Measurements from ENCODE around the gene TMEM244.

The TMEM244 gene

GRCh38 chr6:129867403-129867802, 6.3 kb upstream of the TMEM244 start:
- Histone ChIP-seq H3K9me3 (ENCODE audit: control extremely low read depth in 1 of 5, control insufficient read depth in 4 of 5, insufficient read depth in 2 of 5, low read depth in 1 of 5, low read length in 4 of 5) (peaks cover 0 to 3% (median 0%) of the 10 kb centered on the region in 5 experiments), H3K27me3 (replicated peaks in 2 of 5; ENCODE audit: control insufficient read depth in 4 of 5, insufficient read depth in 5 of 5, low read length in 4 of 5) (no peaks in the 10 kb centered on the region), H3K4me1 (ENCODE audit: control extremely low read depth in 1 of 4, control insufficient read depth in 4 of 4, insufficient read depth in 4 of 4, low read length in 3 of 4) (no peaks in the 10 kb centered on the region), H3K27ac (ENCODE audit: insufficient read depth in 1 of 2, low read depth in 1 of 2, low read length in 2 of 2, poor library complexity in 1 of 2, severe bottlenecking in 2 of 2) (no peak overlapping the region), H3K4me3 (ENCODE audit: control insufficient read depth in 1 of 7, extremely low read depth in 1 of 7, insufficient read depth in 4 of 7, low read depth in 2 of 7, low read length in 6 of 7) (no peak overlapping the region), H3K36me3 (ENCODE audit: control insufficient read depth in 4 of 4, insufficient read depth in 4 of 4, low read length in 3 of 4) (no peaks in the 10 kb centered on the region)
- no peak for DNase-seq
- ChIA-PET CTCF (interaction anchor here (1.2 kb wide), 1 partner anchor 28 kb away, joined by 4 read pairs; no protein-coding TSS in a partner anchor), POLR2A (no interaction called here)

- Histone ChIP-seq H3K27ac (ENCODE audit: insufficient read depth in 1 of 2, low read depth in 1 of 2, low read length in 2 of 2, poor library complexity in 1 of 2, severe bottlenecking in 2 of 2) (no peak overlapping the region), H3K36me3 (ENCODE audit: control insufficient read depth in 4 of 4, insufficient read depth in 4 of 4, low read length in 3 of 4) (no peaks in the 10 kb centered on the region), H3K27me3 (replicated peaks in 2 of 5; ENCODE audit: control insufficient read depth in 4 of 5, insufficient read depth in 5 of 5, low read length in 4 of 5) (no peaks in the 10 kb centered on the region), H3K4me1 (ENCODE audit: control extremely low read depth in 1 of 4, control insufficient read depth in 4 of 4, insufficient read depth in 4 of 4, low read length in 3 of 4) (no peaks in the 10 kb centered on the region), H3K9me3 (ENCODE audit: control extremely low read depth in 1 of 5, control insufficient read depth in 4 of 5, insufficient read depth in 2 of 5, low read depth in 1 of 5, low read length in 4 of 5) (peaks cover 0 to 3% (median 0%) of the 10 kb centered on the region in 5 experiments), H3K4me3 (ENCODE audit: control insufficient read depth in 1 of 7, extremely low read depth in 1 of 7, insufficient read depth in 4 of 7, low read depth in 2 of 7, low read length in 6 of 7) (no peak overlapping the region)
- DNase-seq: no peak
- ChIA-PET POLR2A (no interaction called here), CTCF (no interaction called here)
- WGBS (ENCODE audit: insufficient coverage): 100% methylated on average over 1 of the region's 2 CpGs
These were observed 5.6 kb upstream of the TMEM244 start for GRCh38 chr6:129866688-129867087.

GRCh38 chr6:129866256-129866655, 5.1 kb upstream of the TMEM244 start:
- ChIA-PET CTCF (no interaction called here), POLR2A (no interaction called here)
- DNase-seq: no peak
- H3K36me3 ChIP-seq (ENCODE audit: control insufficient read depth in 4 of 4, insufficient read depth in 4 of 4, low read length in 3 of 4): no peaks in the 10 kb centered on the region
- 88% methylated on average over 1 of the region's 1 CpG for WGBS (ENCODE audit: insufficient coverage)
- no peaks in the 10 kb centered on the region for H3K4me1 ChIP-seq (ENCODE audit: control extremely low read depth in 1 of 4, control insufficient read depth in 4 of 4, insufficient read depth in 4 of 4, low read length in 3 of 4)
- no peak overlapping the region for H3K27ac ChIP-seq (ENCODE audit: insufficient read depth in 1 of 2, low read depth in 1 of 2, low read length in 2 of 2, poor library complexity in 1 of 2, severe bottlenecking in 2 of 2)
- peaks cover 0 to 3% (median 0%) of the 10 kb centered on the region in 5 experiments for H3K9me3 ChIP-seq (ENCODE audit: control extremely low read depth in 1 of 5, control insufficient read depth in 4 of 5, insufficient read depth in 2 of 5, low read depth in 1 of 5, low read length in 4 of 5)
- H3K4me3 ChIP-seq (ENCODE audit: control insufficient read depth in 1 of 7, extremely low read depth in 1 of 7, insufficient read depth in 4 of 7, low read depth in 2 of 7, low read length in 6 of 7): no peak overlapping the region
- H3K27me3 ChIP-seq (replicated peaks in 2 of 5; ENCODE audit: control insufficient read depth in 4 of 5, insufficient read depth in 5 of 5, low read length in 4 of 5): no peaks in the 10 kb centered on the region

- no peaks in the 10 kb centered on the region for H3K27me3 ChIP-seq (replicated peaks in 2 of 5; ENCODE audit: control insufficient read depth in 4 of 5, insufficient read depth in 5 of 5, low read length in 4 of 5)
- peaks cover 0 to 3% (median 0%) of the 10 kb centered on the region in 5 experiments for H3K9me3 ChIP-seq (ENCODE audit: control extremely low read depth in 1 of 5, control insufficient read depth in 4 of 5, insufficient read depth in 2 of 5, low read depth in 1 of 5, low read length in 4 of 5)
- 100% methylated on average over 3 of the region's 4 CpGs for WGBS (ENCODE audit: insufficient coverage)
- no peaks in the 10 kb centered on the region for H3K36me3 ChIP-seq (ENCODE audit: control insufficient read depth in 4 of 4, insufficient read depth in 4 of 4, low read length in 3 of 4)
- DNase-seq: no peak
- ChIA-PET CTCF (no interaction called here), POLR2A (no interaction called here)
- no peak overlapping the region for H3K4me3 ChIP-seq (ENCODE audit: control insufficient read depth in 1 of 7, extremely low read depth in 1 of 7, insufficient read depth in 4 of 7, low read depth in 2 of 7, low read length in 6 of 7)
- no peaks in the 10 kb centered on the region for H3K4me1 ChIP-seq (ENCODE audit: control extremely low read depth in 1 of 4, control insufficient read depth in 4 of 4, insufficient read depth in 4 of 4, low read length in 3 of 4)
- no peak overlapping the region for H3K27ac ChIP-seq (ENCODE audit: insufficient read depth in 1 of 2, low read depth in 1 of 2, low read length in 2 of 2, poor library complexity in 1 of 2, severe bottlenecking in 2 of 2)
These were observed 3.9 kb upstream of the TMEM244 start for GRCh38 chr6:129865013-129865412.

- Histone ChIP-seq H3K9me3 (ENCODE audit: control extremely low read depth in 1 of 5, control insufficient read depth in 4 of 5, insufficient read depth in 2 of 5, low read depth in 1 of 5, low read length in 4 of 5) (peaks cover 0 to 3% (median 0%) of the 10 kb centered on the region in 5 experiments), H3K4me1 (ENCODE audit: control extremely low read depth in 1 of 4, control insufficient read depth in 4 of 4, insufficient read depth in 4 of 4, low read length in 3 of 4) (no peaks in the 10 kb centered on the region), H3K27me3 (replicated peaks in 2 of 5; ENCODE audit: control insufficient read depth in 4 of 5, insufficient read depth in 5 of 5, low read length in 4 of 5) (no peaks in the 10 kb centered on the region), H3K27ac (ENCODE audit: insufficient read depth in 1 of 2, low read depth in 1 of 2, low read length in 2 of 2, poor library complexity in 1 of 2, severe bottlenecking in 2 of 2) (no peak overlapping the region), H3K36me3 (ENCODE audit: control insufficient read depth in 4 of 4, insufficient read depth in 4 of 4, low read length in 3 of 4) (no peaks in the 10 kb centered on the region), H3K4me3 (ENCODE audit: control insufficient read depth in 1 of 7, extremely low read depth in 1 of 7, insufficient read depth in 4 of 7, low read depth in 2 of 7, low read length in 6 of 7) (no peak overlapping the region)
- DNase-seq: no peak
- 97% methylated on average over 3 of the region's 6 CpGs for WGBS (ENCODE audit: insufficient coverage)
- POLR2A ChIA-PET: no interaction called here
- CTCF ChIA-PET: no interaction called here
These were observed 2.5 kb upstream of the TMEM244 start for GRCh38 chr6:129863664-129864063.

GRCh38 chr6:129859524-129859923, 1.6 kb downstream of the TMEM244 start:
- ChIA-PET POLR2A (no interaction called here), CTCF (interaction anchor here (1.5 kb wide), 1 partner anchor 14 kb away, joined by 3 read pairs; no protein-coding TSS in a partner anchor)
- 100% methylated on average over 1 of the region's 2 CpGs for WGBS (ENCODE audit: insufficient coverage)
- Histone ChIP-seq H3K27ac (ENCODE audit: insufficient read depth in 1 of 2, low read depth in 1 of 2, low read length in 2 of 2, poor library complexity in 1 of 2, severe bottlenecking in 2 of 2) (no peak overlapping the region), H3K36me3 (ENCODE audit: control insufficient read depth in 4 of 4, insufficient read depth in 4 of 4, low read length in 3 of 4) (no peaks in the 10 kb centered on the region), H3K4me1 (ENCODE audit: control extremely low read depth in 1 of 4, control insufficient read depth in 4 of 4, insufficient read depth in 4 of 4, low read length in 3 of 4) (no peaks in the 10 kb centered on the region), H3K9me3 (ENCODE audit: control extremely low read depth in 1 of 5, control insufficient read depth in 4 of 5, insufficient read depth in 2 of 5, low read depth in 1 of 5, low read length in 4 of 5) (no peaks in the 10 kb centered on the region), H3K4me3 (ENCODE audit: control insufficient read depth in 1 of 7, extremely low read depth in 1 of 7, insufficient read depth in 4 of 7, low read depth in 2 of 7, low read length in 6 of 7) (no peak overlapping the region), H3K27me3 (replicated peaks in 2 of 5; ENCODE audit: control insufficient read depth in 4 of 5, insufficient read depth in 5 of 5, low read length in 4 of 5) (no peaks in the 10 kb centered on the region)
- DNase-seq: no peak

GRCh38 chr6:129857838-129858237, 3.3 kb downstream of the TMEM244 start:
- Histone ChIP-seq H3K27me3 (replicated peaks in 2 of 5; ENCODE audit: control insufficient read depth in 4 of 5, insufficient read depth in 5 of 5, low read length in 4 of 5) (no peaks in the 10 kb centered on the region), H3K9me3 (ENCODE audit: control extremely low read depth in 1 of 5, control insufficient read depth in 4 of 5, insufficient read depth in 2 of 5, low read depth in 1 of 5, low read length in 4 of 5) (no peaks in the 10 kb centered on the region), H3K4me1 (ENCODE audit: control extremely low read depth in 1 of 4, control insufficient read depth in 4 of 4, insufficient read depth in 4 of 4, low read length in 3 of 4) (no peaks in the 10 kb centered on the region), H3K4me3 (ENCODE audit: control insufficient read depth in 1 of 7, extremely low read depth in 1 of 7, insufficient read depth in 4 of 7, low read depth in 2 of 7, low read length in 6 of 7) (no peak overlapping the region), H3K27ac (ENCODE audit: insufficient read depth in 1 of 2, low read depth in 1 of 2, low read length in 2 of 2, poor library complexity in 1 of 2, severe bottlenecking in 2 of 2) (no peak overlapping the region), H3K36me3 (ENCODE audit: control insufficient read depth in 4 of 4, insufficient read depth in 4 of 4, low read length in 3 of 4) (no peaks in the 10 kb centered on the region)
- CTCF ChIA-PET: interaction anchor here (0.6 kb wide), 1 partner anchor 1320 kb away, joined by 3 read pairs; no protein-coding TSS in a partner anchor
- POLR2A ChIA-PET: no interaction called here
- DNase-seq: no peak
- no CpG with 5 or more reads among the region's 4 CpGs for WGBS (ENCODE audit: insufficient coverage)
